Upper lobe of left lung (tissue), 4 donors: ENCODE results near the gene DPYD.

Experiments used
- CTCF ChIP-seq, 6 experiments: fragments of 450-650 bp in 4 of 6; fragments of 200-600 bp in 2 of 6; sonication (generic) in 2 of 6; IDR thresholded peaks; one replicate each; pipeline ENCODE4 v1.5.1; 2016 to 2019; ENCODE audit warnings: antibody characterized with exemption in 6 of 6
- EP300 ChIP-seq, 4 donors: sonication (generic); formaldehyde crosslinking; IDR thresholded peaks; one replicate each; pipeline ENCODE4 v1.5.1; 2017; ENCODE audit warnings: antibody characterized with exemption in 4 of 4, control low read depth in 2 of 4
- POLR2AphosphoS5 ChIP-seq, 2 donors: sonication (generic); formaldehyde crosslinking; IDR thresholded peaks; one replicate each; pipeline ENCODE4 v1.5.1; 2017; ENCODE audit warnings: antibody characterized with exemption in 2 of 2

GRCh38 chr1:97849345-97850340 is 71.2 kb downstream of the DPYD start:
- TF ChIP-seq POLR2AphosphoS5 (IDR thresholded peaks at IDR 0.05) (no peak), CTCF (IDR thresholded peaks at IDR 0.05) (no peak), EP300 (IDR thresholded peaks at IDR 0.05) (no peak)
